HT1080 (cell line): Measurements from ENCODE around the gene DNAJB11. TPM values are rescaled to one million over a fixed set of nuclear protein-coding genes. Genes with fewer than 3 reads are reported as not detected.

Experiments used
- DNase-seq: peaks from one replicate; pipeline ENCODE4 v3.0.0-alpha.2; 2015; ENCODE audit warnings: low read depth
- total RNA-seq: library from RNA; depleted of rRNA; stranded (reverse); fragments of >200 nt; shearing (Covaris generic); gene quantifications from 2 replicates; pipeline ENCODE4 v1.2.3, GENCODE V29; 2014

Gene DNAJB11
- total RNA-seq, 1 experiment from 2014 or later, result 103 TPM

- no peak for DNase-seq
These were observed 24.1 kb downstream of the DNAJB11 start for GRCh38 chr3:186594591-186595113.

DNA sequence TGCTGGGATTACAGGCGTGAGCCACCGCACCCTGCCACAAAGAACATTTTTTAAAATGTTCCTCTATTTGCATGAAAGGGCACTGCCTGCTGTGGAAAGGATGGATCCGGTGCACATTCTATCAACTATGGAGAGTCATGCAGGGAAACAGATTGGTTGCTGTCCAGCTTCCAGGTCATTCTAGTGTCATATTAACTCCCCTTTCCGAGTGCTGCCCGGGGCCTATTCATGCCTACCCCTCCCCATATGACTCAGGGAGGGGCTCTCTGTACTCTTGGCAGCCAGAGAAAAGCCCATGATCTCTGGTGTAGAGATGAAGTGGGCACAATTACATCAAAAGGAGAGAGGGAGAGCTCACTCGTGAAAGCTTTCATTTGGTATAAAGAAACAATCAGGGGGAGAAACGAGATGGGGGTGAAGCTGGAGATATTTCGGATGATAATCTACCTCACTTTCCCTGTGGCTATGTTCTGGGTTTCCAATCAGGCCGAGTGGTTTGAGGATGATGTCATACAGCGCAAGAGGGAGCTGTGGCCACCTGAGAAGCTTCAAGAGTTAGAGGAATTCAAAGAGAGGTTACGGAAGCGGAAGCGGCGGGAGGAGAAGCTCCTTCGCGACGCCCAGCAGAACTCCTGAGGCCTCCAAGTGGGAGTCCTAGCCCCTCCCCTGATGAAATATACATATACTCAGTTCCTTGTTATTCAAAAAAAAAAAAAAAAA is 26.2 kb downstream of the DNAJB11 start:
- DNase-seq, result no peak

GRCh38 chr3:186598108-186598784 is 27.7 kb downstream of the DNAJB11 start:
- peak; percentile 66 for DNase-seq

- DNase-seq, result no peak
These were observed 28.2 kb downstream of the DNAJB11 start for GRCh38 chr3:186598794-186599141.

GRCh38 chr3:186599142-186599784 is 28.7 kb downstream of the DNAJB11 start:
- no peak for DNase-seq

DNA sequence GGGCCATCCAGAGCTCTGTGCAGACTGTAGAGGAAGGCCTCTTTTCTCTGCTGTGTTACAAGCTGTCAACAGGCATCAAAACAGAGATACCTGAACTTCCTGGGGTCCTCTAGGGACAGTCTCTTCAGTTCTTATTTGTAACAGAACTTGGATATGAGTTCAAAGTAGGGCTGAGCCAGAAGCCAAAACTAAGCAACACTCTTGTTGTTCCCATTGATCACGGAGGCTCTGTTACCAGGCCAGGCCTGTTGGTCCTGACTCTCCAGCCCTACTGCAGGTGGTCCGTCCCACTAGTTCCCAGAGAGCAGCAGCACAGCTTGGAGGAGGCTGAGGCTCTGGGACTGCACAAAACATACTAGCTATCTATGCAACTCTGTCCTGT is 29.3 kb downstream of the DNAJB11 start:
- DNase-seq, result no peak

GRCh38 chr3:186600896-186601295 is 30.4 kb downstream of the DNAJB11 start:
- no peak for DNase-seq

DNA sequence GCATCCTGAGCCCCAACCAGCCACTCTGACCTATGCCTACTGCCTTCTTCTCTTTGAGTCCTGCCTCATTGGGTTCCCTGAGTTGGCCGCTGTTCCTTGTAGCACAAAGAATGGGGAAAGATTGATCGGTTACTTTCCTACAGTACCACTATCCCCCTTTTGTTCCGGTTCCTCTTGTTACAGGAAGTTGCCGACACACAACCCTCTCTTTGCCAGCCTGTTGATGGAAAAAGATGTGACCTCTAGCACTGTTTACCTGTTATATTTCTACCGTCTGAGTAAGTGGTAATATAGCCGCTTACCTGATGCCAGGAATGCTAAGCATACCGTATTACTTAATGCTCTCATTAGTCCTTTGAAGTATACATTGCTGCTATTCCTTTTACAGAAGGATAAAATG is 32.6 kb downstream of the DNAJB11 start:
- DNase-seq, result no peak

DNA sequence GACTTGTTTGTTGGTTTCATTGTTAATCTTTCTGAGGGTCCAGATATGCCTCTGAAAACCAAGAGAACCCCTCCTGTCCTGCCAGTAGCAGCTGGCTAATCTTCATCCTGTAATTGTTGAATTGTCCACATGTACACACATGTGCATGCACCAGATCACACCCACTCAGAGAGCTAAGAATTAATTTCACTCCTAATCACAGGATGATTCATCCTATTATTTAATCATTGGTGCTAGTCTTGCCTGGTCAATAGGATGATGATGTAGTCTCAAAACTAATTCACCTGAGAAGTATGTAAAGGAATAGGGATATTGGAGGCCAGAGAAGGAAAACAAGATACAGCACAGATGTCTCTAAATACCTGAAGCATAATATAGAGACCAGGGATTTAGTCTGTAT is 34.6 kb downstream of the DNAJB11 start:
- no peak for DNase-seq

DNA sequence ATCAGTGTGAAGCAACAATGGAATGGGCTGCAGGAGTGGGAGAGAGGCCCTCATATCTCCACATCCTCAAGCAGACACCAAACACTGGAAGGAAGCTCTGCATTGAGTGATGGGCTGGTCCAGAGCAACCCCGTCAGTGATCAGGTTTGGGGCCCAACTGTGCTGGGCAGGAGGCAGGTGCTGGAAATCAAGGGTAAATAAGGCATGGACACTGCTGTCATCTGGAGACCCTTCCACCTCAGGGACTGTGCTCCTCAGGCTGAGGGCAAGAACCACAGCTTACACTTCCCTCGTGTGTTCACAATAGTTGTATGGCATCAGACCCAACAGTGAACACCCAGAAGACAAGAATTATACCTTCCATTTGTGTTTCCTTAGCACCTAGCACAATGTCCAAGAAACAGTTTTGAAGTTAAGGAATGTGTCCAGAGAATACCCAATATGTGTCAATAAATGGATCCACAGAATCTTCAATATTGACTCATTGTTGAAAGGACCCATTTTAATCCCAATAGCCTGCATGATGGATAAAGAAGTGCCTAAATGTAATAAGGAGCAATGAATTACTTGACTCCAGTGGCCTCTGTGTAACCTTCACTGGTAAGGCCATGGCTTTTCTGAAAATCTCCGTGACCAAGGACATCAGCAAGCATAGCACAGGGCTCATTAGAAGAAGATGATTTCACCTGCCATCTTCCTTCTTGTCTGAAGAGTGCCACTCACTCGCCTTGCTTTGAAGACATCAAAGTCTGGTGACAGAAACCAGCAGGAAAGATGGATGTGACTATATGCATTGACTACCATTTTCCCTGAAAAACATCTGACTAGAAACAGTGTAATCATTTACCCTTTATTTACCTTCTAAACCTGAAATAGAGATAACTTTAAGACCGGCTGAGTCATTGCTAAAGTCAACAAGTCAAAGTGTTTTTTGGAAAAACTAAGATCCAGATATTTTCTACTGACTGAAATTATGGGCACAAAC is 35.3 kb downstream of the DNAJB11 start:
- no peak for DNase-seq

DNA sequence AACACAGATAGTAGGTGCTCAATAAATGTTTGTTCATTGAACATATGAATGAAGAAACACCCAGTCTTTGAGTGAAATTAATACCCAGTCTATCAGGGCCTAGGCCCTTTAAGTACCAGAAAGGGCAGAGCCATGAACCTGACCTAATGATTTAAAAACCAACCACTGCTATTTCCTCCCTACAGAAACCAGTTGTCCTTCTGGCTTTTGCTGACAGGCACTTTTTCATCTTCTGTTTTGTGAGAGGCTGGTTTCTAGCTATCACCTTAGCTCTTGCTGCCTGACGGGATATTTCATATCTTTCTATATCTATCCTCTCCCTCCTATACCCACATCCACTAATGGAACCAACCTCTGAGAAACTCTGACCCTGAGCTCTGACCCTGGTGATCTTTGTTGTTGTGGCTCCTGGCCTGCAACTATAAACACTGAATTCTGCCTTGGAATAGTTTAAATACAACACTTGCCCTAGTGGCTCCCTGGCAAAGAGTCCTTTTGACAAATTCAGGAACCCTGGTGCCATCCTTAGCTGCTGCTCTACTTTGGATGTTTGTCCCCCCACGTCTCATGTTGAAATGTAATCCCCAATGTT is 38.2 kb downstream of the DNAJB11 start:
- DNase-seq, result no peak

GRCh38 chr3:186609247-186609868 is 38.8 kb downstream of the DNAJB11 start:
- DNase-seq, result peak; percentile 66

DNA sequence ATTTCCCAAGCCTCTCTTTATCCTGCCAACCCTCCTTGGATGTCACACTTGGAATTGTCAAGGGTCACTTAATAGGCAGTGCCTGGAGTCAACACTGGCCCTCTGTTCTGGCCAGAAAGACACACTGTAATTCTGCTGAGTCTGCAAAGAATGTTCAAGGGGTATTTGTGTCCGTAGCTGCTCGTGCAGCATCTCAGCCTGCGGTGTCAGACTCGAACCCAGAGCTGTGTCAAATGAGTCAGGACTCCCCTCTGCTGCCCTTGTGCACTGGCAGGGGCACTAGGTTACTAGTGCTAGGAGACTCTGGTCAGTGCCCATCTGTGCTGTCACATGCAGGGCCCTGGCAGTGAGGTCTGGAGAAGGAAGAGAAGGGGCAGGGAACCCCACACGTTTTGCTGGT is 41.5 kb downstream of the DNAJB11 start:
- DNase-seq, result no peak

GRCh38 chr3:186612721-186613636 is 42.5 kb downstream of the DNAJB11 start, which contains the start of gene AHSG:
Gene AHSG, plus strand, starts transcription at chr3:186613060. Its CDS starts 82 bp downstream, at chr3:186613142.
- DNase-seq, result no peak

DNA sequence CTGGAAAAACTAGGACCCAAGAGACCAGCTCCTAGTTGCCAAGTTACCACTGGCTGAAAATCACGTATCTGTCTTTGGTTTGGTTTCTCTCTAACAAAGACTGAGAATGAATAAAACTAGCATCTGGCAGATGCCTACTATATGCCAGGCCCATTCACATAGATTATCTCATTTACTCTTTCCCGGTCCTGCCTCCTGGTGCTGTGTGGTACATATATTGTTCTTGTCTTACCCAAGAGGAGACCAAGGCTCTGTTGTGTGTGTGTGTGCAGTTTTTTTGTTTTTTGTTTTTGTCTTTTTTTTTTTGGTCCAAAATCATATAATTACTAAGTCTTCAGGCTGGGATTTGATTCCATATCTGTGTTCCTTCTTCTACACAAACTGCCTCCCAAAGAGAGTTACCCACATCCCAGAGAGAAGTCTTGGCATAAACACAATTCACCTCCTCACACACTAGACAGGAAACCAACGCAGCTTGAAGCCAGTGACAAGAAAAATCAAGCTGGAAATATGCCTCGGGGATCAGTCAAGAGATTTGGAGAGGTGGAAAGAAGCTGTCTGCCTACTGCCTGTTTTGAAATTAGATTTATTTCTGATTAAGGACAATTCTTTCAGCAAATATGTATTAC is 43.2 kb downstream of the DNAJB11 start:
- peak; percentile 69 for DNase-seq

GRCh38 chr3:186614266-186614596 is 43.7 kb downstream of the DNAJB11 start:
- no peak for DNase-seq

- DNase-seq, result peak; percentile 81
These were observed 44.3 kb downstream of the DNAJB11 start for GRCh38 chr3:186614597-186615483.

DNA sequence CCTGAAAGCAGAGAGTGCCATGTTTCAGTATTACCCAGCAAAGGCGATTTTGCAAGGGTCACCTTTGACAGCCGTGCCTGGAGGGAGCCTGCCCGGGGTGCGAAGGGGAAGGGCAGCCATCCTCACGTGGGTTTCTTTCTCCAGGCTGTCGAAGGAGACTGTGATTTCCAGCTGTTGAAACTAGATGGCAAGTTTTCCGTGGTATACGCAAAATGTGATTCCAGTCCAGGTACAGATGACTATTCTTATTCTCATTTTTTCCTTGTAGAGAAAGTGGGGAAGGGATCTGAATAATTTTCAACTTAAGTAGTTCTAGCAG is 45.7 kb downstream of the DNAJB11 start:
- no peak for DNase-seq
